ENCODE data around the gene UCN3. TPM values are rescaled to one million over a fixed set of nuclear protein-coding genes. Genes with fewer than 3 reads are reported as not detected.
A peak's percentile ranks its signal among the peaks of the same experiment; 100 is the strongest.

Gene UCN3
- total RNA-seq, 4 donors from 2014 or later = not detected

GRCh38 chr10:5419466-5420094 lies 54.8 kb downstream of the UCN3 start:
- DNase-seq = no peak
- no peaks in the 10 kb centered on the region for H3K36me3 ChIP-seq
- H3K4me1 ChIP-seq = no peaks in the 10 kb centered on the region
- 91 to 98% methylated on average over 3 of the region's 3 CpGs for WGBS, 2 donors
- H3K27me3 ChIP-seq = no peaks in the 10 kb centered on the region
- peaks cover 0 to 9% (median 7%) of the 10 kb centered on the region in 3 donors for H3K9me3 ChIP-seq
- H3K27ac ChIP-seq = no peak overlapping the region
- no peak overlapping the region for H3K4me3 ChIP-seq
- intact Hi-C loops (cut with DNase I) = no loop called here
- TF ChIP-seq POLR2A (IDR thresholded peaks at IDR 0.05) (no peak), CTCF (IDR thresholded peaks at IDR 0.05) (no peak)

GRCh38 chr10:5423771-5424170 lies 59.0 kb downstream of the UCN3 start:
- Histone ChIP-seq H3K36me3 (peaks cover 0 to under 1% (median 0%) of the 10 kb centered on the region in 3 donors), H3K4me3 (no peak overlapping the region), H3K27ac (peak overlapping the region in 1 of 4 donors; percentile 9), H3K27me3 (no peaks in the 10 kb centered on the region), H3K4me1 (no peaks in the 10 kb centered on the region), H3K9me3 (peaks cover 0 to 5% (median 4%) of the 10 kb centered on the region in 3 donors)
- intact Hi-C loops (cut with DNase I) = no loop called here
- WGBS, 2 donors = 32 to 36% methylated on average over 2 of the region's 2 CpGs
- TF ChIP-seq CTCF (IDR thresholded peaks at IDR 0.05) (no peak), POLR2A (IDR thresholded peaks at IDR 0.05) (no peak)
- no peak for DNase-seq

Other genes with a start within 250 kb of the UCN3 start
- not detected for gene AKR1C8, start 179.8 kb upstream of the UCN3 start, total RNA-seq
- not detected for gene AKR1C4, start 168.1 kb upstream of the UCN3 start, total RNA-seq
- gene TUBAL3, start 39.9 kb downstream of the UCN3 start, total RNA-seq = under 1 TPM in 2 of 4 donors, not detected in 2; 0.19 TPM
- gene NET1, start 47.6 kb downstream of the UCN3 start, total RNA-seq = 100 to 1,000 TPM in 2 of 4 donors, 10 to 100 TPM in 2; 77.8 to 170 (median 107) TPM
- 100 to 1,000 TPM in 1 of 4 donors, 10 to 100 TPM in 3; 14.5 to 148 (median 22.6) TPM for gene CALML5, start 134.6 kb downstream of the UCN3 start, total RNA-seq
- 100 to 1,000 TPM; 196 to 799 (median 315) TPM for gene CALML3, start 160.0 kb downstream of the UCN3 start, total RNA-seq

All from esophagus squamous epithelium (tissue), 5 donors.